Activated CD4-positive, alpha-beta T cell treated with anti-CD3 and anti-CD28 coated beads, Interleukin-2, amount 50 U/mL, for 24 hours (primary cell): ENCODE measurements around the gene DCP1A.
"Not testable (repeated sequence)": the region's sequence is repeated elsewhere in the genome, so short reads cannot be mapped to it uniquely, and the experiment has no call there.

Experiments
- DNase-seq, 2 donors: peaks; one replicate each; pipeline ENCODE4 v3.0.0-alpha.2; 2020; ENCODE audit warnings: low read depth in 1 of 2, low spot score in 1 of 2

The DCP1A gene

DNA sequence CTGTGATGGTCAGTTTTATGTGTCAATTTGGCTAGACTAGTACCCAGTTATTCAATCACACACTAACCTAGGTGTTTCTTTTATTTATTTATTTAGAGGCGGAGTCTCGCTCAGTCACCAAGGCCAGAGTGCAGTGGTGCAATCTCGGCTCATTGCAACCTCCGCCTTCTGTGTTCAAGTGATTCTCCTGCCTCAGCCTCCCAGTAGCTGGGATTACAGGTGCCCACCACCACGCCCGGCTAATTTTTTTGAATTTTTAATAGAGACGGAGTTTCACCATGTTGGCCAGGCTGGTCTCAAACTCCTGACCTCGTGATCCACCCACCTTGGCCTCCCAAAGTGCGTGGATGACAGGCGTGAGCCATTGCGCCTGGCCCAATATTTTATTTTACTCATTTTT is 78.2 kb downstream of the DCP1A start:
- not testable (repeated sequence) for DNase-seq

DNA sequence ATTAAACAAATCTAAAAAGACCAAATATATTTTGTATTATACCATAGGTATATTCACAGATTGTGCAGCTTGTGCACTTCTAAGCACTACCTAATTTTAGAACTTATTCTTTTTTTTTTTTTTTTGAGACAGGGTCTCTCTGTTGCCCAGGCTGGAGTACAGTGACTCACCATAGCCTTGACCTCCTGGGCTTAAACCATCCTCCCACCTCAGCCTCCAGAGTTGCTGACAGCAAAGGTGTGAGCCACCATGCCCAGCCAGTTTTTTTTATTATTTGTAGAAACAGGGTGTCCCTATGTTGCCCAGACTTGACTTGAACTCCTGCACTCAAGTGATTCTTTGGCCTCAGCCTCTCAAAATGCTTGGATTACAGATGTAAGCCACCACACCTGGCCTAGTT is 79.6 kb downstream of the DCP1A start:
- no peak for DNase-seq

DNA sequence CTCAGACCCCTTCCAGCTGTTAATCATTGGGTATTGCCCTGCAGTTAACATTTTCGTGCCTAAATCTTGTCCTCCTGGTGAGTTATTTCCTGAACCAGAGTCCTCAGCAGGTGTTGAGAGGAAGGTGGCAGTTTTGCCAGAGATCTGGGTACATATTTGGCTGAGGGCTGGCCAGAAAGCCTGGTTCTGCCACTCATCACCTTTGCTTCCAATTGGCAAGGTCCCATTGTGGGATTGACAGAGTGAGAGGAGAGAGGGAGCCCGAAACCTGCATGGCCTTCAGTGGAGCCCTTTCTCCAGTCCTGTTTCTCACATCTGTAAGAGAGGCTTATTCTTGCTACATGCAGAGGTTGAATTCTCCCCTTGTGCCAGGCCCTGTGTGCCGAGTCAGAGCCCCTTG is 82.6 kb downstream of the DCP1A start:
- no peak for DNase-seq

DNA sequence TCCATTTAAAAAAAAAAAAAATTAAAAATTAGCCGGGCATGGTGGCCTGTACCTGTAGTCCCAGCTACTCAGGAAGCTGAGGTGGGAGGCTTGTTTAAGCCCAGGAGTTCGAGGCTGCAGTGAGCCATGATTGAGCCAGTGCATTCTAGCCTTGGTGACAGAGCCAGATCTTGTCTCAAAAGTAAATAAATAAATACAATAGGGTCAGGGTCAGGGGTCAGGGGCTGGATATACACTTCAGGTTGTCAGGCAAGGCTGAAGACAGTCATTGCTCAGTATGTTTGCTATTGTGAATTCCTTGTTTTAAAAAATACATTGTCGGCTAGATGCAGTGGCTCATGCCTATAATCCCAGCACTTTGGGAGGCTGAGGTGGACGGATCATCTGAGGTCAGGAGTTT is 83.4 kb downstream of the DCP1A start:
- no peak for DNase-seq

DNA sequence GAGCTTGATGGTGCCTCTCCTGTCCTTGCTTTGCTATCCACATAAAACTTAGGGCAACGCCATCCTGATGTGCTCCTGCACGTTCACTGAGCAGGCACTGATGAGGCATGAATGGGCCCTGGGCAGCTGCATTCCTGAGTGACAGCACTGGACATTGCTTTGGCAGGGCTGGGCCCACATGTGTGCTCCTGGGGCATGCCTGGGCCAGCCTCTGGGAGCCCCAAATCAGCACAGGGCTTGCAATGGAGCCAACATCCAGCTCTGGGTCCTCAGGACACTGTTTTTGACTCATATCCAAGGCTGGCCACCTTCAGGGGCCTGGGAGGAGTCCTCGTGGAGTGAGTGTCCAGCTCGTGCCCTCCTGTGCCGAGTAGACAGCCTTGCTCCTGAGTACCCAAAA is 85.6 kb downstream of the DCP1A start:
- DNase-seq = no peak

DNA sequence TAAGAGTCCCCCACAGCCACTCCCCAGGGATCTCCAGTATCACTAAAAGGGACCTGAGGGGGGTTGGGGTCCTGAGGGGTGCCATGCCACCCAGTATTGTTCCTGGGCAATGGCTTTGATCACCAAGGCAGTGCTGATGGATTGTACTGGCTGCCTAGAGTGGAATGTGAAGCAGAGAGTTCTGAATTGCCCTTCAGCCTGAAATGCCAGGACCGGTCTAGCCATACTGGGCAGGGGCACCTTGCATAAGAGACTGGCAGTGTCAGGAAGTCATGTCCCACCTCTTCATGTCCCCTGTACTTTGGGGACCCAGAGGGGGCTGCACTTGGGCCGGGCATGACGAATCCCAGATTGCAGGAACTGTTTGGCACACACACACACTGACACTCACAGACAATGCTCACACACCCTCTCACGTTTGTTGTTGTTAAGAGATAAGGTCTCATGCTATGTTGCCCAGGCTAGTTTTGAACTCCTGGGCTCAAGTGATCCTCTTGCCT is 87.0 kb downstream of the DCP1A start:
- DNase-seq = no peak

DNA sequence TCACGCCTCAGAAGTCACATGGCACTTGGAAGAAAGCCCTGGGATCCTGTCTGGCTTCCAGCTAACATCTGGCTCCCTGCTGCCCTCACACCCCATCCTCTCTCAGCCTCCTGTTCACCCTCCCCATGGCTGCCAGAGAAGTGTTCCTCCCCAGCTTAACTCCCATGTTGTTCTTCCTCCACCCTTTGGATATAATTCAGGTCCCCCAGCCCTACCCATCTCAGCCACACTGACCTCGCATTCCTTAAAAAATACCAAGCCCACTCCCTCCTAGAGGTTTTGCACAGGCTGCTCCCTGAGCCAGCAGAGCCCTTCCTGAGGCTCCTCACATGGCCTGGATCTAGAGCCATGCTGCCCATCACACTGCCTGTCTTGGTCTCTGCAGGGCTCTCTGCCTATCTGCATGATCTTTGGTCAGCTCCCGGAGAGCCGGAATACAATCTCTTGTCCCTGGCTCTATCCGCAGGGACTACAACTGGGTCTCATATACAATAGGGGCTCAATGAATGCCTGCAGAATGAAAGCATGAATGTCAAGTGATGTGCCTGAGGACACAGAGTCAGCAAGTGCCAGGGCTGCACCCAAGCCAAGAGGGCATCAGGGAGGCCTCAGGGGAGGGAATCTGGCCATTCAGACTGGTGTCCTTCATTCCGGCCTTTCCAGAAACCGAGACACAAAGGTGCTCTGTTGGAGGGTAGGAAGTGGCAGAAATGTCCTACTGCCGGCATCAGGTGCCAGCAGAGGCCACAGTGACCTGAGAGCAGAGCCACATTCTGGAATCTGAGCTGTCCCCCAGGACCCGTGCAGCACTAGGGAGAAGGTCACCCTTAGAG is 87.7 kb downstream of the DCP1A start:
- DNase-seq = no peak

DNA sequence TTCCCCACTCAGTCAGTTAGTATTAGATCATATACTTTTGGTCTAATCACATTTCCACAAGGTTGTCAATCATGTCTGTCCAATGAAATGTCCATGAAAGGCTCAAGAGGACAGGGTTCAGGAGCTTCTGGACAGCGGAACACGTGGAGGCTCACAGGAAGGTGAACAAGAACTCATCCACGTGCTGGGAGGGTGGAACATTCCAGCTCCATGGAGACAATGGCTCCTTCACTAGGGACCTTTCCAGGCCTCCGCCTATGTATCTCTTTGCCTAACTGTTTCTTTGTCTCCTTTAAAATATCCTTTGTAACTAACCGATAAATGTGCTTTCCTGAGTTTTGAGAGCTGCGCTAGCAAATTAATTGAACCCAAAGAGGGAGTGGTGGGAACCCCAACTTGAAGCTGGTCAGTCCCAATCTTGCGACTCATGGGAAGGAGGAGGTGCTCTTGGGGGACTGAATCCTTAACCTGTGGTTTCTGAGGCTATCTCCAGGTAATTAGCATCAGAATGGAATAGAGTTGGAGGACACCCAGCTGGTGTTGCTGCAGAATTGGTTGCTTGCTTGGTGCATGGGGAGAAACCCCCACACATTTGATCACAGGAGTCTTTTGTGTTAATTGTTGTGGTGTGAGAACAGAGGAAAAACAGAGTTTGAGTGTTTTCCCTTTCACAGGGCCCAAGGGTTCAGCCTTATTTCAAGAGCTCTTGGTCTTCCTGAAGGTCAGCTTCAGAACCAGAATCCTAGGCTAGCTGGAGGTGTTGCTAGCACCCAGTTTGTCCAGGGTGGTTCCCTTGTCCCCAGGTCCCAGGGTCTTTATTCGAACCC is 88.5 kb downstream of the DCP1A start:
- no peak for DNase-seq

DNA sequence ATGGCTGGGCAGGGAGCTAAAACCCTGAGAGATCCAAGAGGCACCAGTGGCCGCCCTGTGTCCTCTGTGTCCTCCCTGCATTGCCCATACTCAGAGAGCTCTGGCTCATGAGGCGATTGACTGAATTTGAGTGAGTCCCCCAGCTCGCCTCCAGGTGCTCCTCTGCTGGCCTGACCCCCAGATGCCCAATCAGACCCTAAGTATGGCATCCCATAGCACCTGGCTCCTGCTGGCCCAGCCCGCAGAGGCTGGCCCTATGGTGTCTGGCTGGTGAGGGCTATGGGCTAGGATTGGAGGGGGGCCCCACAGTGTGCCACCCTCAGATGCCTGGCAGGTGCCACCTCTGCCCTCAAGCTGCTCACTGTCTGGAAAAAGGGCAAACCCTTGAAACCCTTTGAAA is 89.9 kb downstream of the DCP1A start:
- DNase-seq = no peak

DNA sequence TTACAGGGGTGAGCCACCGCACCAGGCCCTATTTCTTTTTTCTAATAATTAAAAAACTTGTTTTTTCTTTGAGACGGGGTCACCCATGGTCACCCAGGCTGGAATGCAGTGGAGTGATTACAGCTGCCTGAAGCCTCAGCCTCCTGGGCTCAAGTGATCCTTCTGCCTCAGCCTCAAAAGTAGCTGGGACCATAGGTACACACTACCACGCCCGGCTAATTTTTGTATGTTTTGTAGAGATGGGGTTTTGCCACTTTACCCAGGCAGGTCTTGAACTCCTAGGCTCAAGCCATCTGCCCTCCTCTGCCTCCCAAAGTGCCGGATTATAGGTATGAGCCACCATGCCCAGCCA is 90.7 kb downstream of the DCP1A start:
- no peak for DNase-seq

DNA sequence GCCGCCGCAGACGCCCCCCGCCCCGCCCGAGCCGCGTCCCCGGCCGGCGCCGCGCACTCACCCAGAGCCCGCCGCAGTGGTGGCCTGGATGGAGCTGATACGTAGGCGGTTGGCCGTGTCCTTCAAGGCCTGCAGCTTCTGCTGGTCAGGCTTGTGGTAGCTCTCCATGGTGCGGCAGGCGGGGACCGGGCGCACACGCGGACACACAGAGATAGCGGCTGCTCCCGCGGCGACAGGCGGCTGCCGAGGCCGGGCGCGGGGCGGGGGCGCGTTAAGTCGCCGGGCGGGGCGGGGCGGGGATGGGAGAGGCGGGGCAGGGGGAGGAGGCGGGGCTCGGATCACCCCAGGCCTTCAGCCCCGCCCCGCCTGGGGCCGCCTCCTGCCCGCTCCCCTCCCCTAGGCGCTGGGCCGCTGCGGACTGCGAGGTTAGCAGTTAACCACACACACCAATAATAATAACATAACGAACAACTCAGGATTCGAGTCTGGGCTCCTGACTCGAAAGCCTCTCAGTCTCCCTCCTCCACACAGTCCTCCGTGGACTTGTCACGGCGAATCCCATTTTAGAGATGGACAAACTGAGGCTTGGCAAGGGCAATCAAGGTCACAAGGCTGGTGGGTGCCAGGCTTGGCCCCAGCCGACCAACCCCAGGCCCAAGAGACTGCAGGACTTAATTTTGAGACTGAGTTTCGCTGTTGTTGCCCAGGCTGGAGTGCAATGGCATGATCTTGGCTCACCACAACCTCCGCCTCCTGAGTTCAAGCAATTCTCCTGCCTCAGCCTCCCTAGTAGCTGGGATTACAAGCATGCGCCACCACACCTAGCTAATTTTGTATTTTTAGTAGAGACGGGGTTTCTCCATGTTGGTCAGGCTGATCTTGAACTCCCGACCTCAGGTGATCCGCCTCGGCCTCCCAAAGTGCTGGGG is 91.3 kb downstream of the DCP1A start, which contains the start of gene TKT:
Gene TKT (minus strand): TSS at position 248 of the 929 bp plus-strand sequence. CDS start 80 bp downstream, at position 168.
- DNase-seq = peak; percentile 68 to 69

DNA sequence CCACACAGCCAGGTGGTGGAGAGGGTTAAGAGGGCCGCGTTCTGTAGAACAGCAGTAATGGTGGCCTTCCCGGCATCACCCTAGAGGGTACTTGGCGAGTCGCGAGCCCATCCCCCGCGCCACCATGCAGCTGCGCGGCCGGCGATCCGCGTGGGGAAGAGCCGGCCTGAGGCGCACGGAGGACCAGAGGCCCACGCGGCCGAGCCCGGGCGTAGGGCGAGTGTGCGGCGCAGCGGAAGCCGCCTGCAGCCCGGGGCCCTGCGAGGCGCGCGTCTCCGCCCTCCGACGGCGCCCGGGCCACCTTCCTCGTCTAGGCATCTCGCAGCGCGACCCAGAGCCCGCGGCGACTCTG is 91.9 kb downstream of the DCP1A start:
- DNase-seq = peak in 1 of 2 donors; percentile 12

DNA sequence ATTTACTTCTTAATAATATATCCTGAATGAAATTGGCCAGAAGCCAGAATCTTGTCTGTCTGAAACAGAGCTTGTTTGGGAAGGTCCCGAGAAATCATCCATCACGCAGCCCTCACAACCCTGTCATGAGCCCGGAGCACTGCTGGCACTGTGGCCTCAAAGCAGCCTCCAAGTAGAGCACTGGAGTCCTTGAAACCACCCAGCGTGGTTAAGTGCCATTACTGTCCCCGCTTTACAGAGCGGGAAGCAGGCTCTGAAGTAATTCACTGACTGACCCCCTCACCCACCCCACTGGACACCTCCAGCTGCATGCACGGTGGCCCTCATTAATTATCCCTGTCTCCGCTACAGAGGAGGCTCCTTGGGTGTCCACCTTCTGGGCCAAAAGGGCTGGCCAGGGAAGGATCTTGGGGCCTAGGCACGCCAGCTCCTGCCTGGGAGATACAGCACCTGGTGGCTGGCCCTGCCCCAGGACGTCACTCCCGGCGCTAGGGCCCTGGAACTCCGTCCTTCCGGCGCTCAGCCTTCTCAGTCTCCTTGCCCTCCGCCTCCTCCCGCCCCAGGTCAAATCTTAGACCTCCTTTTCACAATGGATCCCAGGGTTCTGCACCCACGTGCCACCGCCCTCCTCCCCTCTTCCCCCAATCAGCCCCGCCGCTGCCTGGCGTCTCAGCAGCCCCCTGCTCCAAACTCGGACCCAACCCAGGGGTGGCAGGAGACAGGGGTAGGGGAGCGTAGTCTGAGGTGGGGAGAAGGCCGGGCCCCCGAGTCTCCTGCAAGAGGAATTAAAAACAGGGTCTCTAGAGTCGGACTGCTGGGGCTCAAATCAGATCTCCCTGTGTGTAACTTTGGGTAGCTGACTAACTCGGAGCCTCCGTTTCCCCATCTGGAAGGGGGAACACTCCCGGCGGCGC is 92.6 kb downstream of the DCP1A start:
- DNase-seq = peak; percentile 22 to 27

DNA sequence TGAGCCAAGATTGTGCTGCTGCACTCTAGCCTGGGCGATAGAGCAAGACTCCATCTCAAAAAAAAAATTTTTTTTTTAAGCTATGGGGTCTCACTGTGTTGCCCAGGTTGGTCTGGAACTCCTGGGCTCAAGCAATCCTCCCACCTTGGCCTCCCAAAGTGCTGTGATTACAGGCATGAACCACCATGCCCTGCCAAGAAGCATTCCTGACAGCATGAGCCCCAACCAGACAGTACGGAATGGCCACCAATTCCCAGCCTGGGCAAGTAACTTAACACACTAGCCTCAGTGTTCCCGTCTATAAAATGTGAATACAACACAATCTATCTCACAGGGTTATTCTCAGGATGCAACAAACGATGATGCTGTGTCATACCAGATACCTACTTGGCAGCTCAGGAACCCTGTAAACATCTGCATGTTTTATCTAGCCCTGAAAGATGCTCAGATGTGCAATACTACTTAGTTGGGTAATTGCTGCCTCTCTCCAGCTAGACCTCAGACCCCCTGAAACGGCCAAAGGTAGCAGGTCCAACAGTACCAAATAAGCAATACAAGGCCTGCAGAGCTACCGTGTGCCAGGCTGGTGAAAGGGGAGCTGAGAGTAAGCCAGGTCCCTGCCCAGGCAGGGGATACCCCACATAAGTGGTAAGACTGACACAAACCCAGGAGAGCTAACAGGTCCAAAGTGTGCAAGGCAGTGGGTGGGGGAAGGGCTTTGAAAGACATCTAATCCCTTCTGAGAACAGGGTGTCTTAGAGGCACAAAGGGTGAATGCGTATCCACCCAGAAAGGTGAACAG is 93.4 kb downstream of the DCP1A start:
- no peak for DNase-seq

DNA sequence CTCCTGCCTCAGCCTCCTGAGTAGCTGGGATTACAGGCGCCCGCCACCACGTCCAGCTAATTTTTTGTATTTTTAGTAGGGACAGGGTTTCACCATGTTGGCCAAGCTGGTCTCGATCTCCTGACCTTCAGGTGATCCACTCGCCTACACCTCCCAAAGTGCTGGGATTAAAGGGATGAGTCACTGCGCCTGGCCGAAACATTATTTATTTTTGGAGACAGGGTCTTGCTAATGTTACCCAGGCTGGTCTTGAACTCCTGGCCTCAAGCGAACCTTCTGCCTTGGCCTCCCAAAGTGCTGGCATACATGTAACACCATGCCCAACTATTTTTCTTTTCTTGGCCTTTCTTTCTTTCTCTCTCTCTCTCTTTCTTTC is 94.4 kb downstream of the DCP1A start:
- DNase-seq = not testable (repeated sequence)

DNA sequence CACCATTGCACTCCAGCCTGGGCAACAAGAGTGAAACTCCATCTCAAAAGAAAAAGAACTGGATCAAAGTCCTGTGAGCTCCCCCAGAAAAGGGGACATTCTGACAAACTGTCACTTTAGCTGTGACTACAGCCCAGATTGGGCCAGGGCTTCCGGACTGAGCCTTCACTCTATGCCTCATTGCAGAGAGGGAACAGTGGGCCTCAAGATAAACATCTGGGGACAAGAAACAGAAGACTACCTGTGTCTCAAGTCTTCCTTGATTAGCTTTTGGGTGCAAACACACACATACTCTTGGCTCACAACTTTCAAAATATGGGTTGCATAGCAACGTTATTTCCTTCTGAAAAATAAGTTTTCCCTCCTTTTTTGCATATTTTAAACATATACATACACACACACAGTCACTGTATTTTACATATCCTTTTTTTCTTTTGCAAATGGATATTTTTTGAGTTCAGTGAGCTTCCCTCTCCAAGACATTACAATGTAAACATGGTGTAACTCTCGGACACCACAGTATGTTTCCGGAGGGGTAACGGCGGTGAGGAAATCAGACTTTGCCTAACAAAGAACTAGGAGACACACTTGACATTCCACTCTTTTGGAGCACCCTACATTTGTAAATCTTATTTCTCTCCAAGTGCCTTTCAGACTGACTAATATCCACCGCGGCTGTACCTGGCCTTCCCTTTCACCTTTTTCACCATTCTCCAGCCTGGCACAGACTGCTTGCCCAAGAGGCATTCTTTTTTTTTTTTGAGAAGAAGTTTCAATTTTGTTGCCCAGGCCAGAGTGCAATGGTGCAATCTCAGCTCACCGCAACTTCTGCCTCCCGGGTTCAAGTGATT is 95.0 kb downstream of the DCP1A start:
- no peak for DNase-seq

DNA sequence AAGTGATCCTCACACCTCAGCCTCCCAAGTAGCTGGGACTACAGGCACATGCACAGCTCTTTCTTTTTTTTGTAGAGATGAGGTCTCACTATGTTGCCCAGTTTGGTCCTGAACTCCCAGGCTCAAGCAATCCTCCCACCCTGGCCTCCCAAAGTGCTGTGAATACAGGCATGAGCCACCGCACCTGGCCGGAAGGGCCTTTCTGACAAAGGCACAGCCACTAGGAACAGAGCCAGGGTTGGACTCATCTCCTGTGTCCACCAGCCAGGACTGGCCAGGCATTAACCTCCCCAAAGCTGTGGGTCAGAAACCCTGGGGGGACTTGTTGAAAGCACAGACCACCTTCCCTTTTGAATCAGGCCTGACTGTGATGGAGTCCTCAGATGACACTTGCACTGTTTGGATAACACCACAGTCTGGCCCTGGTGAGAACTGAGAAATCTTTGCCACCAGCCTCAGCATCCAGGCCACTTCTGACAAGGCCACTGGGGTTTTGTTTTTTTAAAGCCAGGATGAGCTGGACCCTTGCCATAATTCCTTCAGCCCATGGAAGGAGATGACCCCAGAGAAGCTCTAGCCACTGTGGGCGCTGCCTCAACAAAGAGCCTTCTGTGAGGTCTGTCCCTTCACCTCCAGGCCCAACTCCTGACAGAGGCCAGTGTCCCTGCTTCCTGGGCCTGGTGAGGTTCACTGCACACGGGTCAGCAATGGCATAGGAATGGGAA is 96.3 kb downstream of the DCP1A start:
- DNase-seq = no peak

DNA sequence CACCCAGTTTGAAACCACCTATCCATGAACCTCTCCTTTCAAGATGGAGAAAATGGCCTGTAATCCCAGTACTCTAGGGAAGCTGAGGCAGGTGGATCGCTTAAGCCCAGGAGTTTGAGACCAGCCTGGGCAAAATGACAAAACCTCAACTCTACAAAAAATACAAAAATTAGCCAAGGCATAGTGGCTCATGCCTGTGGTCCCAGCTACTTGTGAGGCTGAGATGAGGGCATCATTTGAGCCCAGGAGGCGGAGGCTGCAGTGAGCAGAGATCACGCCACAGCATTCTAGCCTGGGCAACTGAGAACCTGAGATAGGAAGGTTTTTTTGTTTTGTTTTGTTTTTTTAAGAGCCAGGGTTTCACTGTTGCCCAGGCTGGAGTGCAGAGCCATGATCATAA is 96.9 kb downstream of the DCP1A start:
- no peak for DNase-seq
